K562 (cell line): ENCODE measurements around the gene ITPR2. TPM values are rescaled to one million over a fixed set of nuclear protein-coding genes. Genes with fewer than 3 reads are reported as not detected.

ENCODE experiments used
- ATAC-seq: fragments of 200-7000 bp; cut with Tn5 transposase; 3 replicates; pipeline ENCODE4 v1.9.1; 2020; ENCODE audit warnings: moderate library complexity
- BruUV-seq: library from RNA; stranded (reverse); fragments of 400-500 nt; replicated peaks from 2 replicates; lab custom pipeline; 2021; lab: Mats Ljungman, UMichigan
- CTCF ChIA-PET: fragments of 300-600 bp; formaldehyde crosslinking; extraction: SDS; loops from one replicate; lab custom pipeline; 2021; ENCODE audit warnings: low intra/inter-chr PET ratio; lab: Yijun Ruan, JAX
- POLR2A ChIA-PET: fragments of 300-600, 350-650 bp; sonication (Branson Sonifier 250); formaldehyde crosslinking; extraction: SDS; loops from one replicate; lab custom pipeline; 2021; ENCODE audit warnings: antibody characterized with exemption, inconsistent platforms; lab: Yijun Ruan, JAX
- DNase-seq, 4 experiments: peaks; one replicate each; pipeline versions ENCODE4 v3.0.0 to v3.0.0-alpha.2; 2011 to 2018; ENCODE audit warnings: low spot score in 3 of 4, mixed read lengths in 3 of 4; ENCODE audit errors: extremely low read depth in 1 of 4
- FAIRE-seq: peaks from 2 replicates; lab custom pipeline; 2011; peaks lifted over from hg19 to GRCh38; lab: Jason Lieb, UNC
- H2AFZ ChIP-seq: 2 replicates; pipeline ENCODE4 v1.6.0; 2011; ENCODE audit warnings: low read depth, low read length, control low read depth, inconsistent platforms
- H3K27ac ChIP-seq: fragments of 200-600 bp; 3 replicates; pipeline ENCODE4 v1.8.0; 2011; ENCODE audit warnings: low read depth, mild to moderate bottlenecking, control low read depth, inconsistent platforms, low read length, moderate library complexity, mixed read lengths; ENCODE audit errors: extremely low read depth
- H3K27me3 ChIP-seq, 2 experiments: fragments of 300-600 bp in 1 of 2; 2 replicates in 1 of 2; 3 replicates in 1 of 2; pipeline versions ENCODE4 v1.6.0 to v1.8.0; 2011; ENCODE audit warnings: inconsistent platforms in 2 of 2, low read length in 2 of 2, mild to moderate bottlenecking in 1 of 2, mixed read lengths in 1 of 2, moderate library complexity in 1 of 2; ENCODE audit not compliant: control insufficient read depth in 2 of 2, insufficient read depth in 2 of 2
- H3K36me3 ChIP-seq: fragments of 300-600 bp; 3 replicates; pipeline ENCODE4 v1.8.0; 2011; ENCODE audit warnings: mild to moderate bottlenecking, low read length, inconsistent platforms; ENCODE audit not compliant: control insufficient read depth, insufficient read depth
- H3K4me1 ChIP-seq, 2 experiments: fragments of 200-600 bp in 1 of 2; replicated peaks in 1 of 2; 2 replicates in 1 of 2; 3 replicates in 1 of 2; pipeline versions ENCODE4 v1.5.1 to v1.8.0; 2011; ENCODE audit warnings: inconsistent platforms in 2 of 2, low read length in 2 of 2, mild to moderate bottlenecking in 1 of 2, mixed read lengths in 1 of 2, moderate library complexity in 1 of 2; ENCODE audit not compliant: control insufficient read depth in 2 of 2, insufficient read depth in 2 of 2
- H3K4me2 ChIP-seq: 2 replicates; pipeline ENCODE4 v1.6.1; 2011; ENCODE audit warnings: low read length, control low read depth, inconsistent platforms, mixed read lengths; ENCODE audit not compliant: insufficient read depth
- H3K4me3 ChIP-seq: fragments of 200-600 bp; sonication (generic), shearing (Covaris generic); 2 replicates; pipeline ENCODE4 v1.5.1; 2016; ENCODE audit warnings: control low read depth, inconsistent platforms
- H3K79me2 ChIP-seq: fragments of 200-600 bp; 3 replicates; pipeline ENCODE4 v1.8.0; 2011; ENCODE audit warnings: low read length, inconsistent platforms; ENCODE audit not compliant: control insufficient read depth, insufficient read depth
- H3K9ac ChIP-seq, 2 experiments: 2 replicates each; pipeline versions ENCODE4 v1.6.0 to v1.6.1; 2011; ENCODE audit warnings: low read depth in 2 of 2, low read length in 2 of 2, control low read depth in 1 of 2, inconsistent platforms in 1 of 2, mild to moderate bottlenecking in 1 of 2, mixed read lengths in 1 of 2; ENCODE audit not compliant: insufficient read depth in 1 of 2
- H3K9me1 ChIP-seq: one replicate; pipeline ENCODE4 v1.6.0; 2011; ENCODE audit warnings: inconsistent platforms, mild to moderate bottlenecking, low read length, moderate library complexity; ENCODE audit not compliant: control insufficient read depth, insufficient read depth
- H3K9me3 ChIP-seq: replicated peaks from 2 replicates; pipeline ENCODE4 v1.5.1; 2011; ENCODE audit warnings: low read depth, low read length, inconsistent platforms; ENCODE audit not compliant: control insufficient read depth, insufficient read depth
- H4K20me1 ChIP-seq: replicated peaks from 2 replicates; pipeline ENCODE4 v1.6.1; 2011; ENCODE audit warnings: low read length, inconsistent platforms, mixed read lengths; ENCODE audit not compliant: control insufficient read depth, insufficient read depth
- ATF1 ChIP-seq, 2 experiments: fragments of 450-650 bp in 1 of 2; IDR thresholded peaks; 2 replicates each; pipeline ENCODE4 v1.6.1; 2016; ENCODE audit warnings: missing compliant biosample characterization in 1 of 2, missing genetic modification characterization in 1 of 2
- EWSR1 ChIP-seq: fragments of 450-650 bp; IDR thresholded peaks from 2 replicates; pipeline ENCODE4 v1.6.1; 2018; ENCODE audit warnings: borderline replicate concordance, mild to moderate bottlenecking, low read depth, moderate library complexity; ENCODE audit not compliant: partially characterized antibody
- HMBOX1 ChIP-seq: sonication (generic); IDR thresholded peaks from 2 replicates; pipeline ENCODE4 v1.6.1; 2016
- NR4A1 ChIP-seq, 2 experiments: fragments of 250-450 bp in 1 of 2; fragments of 450-650 bp in 1 of 2; sonication (Bioruptor Pico) in 1 of 2; IDR thresholded peaks; 2 replicates each; pipeline versions ENCODE4 v1.4.0 to v1.6.1; 2016 to 2020; ENCODE audit warnings: mild to moderate bottlenecking in 2 of 2, missing compliant biosample characterization in 1 of 2, missing genetic modification characterization in 1 of 2, moderate library complexity in 1 of 2
- RREB1 ChIP-seq: fragments of 250-450 bp; sonication (Bioruptor Pico); IDR thresholded peaks from 2 replicates; pipeline ENCODE4 v1.4.0; 2020
- ZBTB1 ChIP-seq: sonication (generic); formaldehyde crosslinking; IDR thresholded peaks from 2 replicates; pipeline ENCODE4 v1.8.1; 2023; ENCODE audit warnings: missing genetic modification reagents, low read depth, mild to moderate bottlenecking, borderline replicate concordance
- ZNF449 ChIP-seq: fragments of 250-450 bp; sonication (Bioruptor Pico); IDR thresholded peaks from 2 replicates; pipeline ENCODE4 v1.8.0; 2022; ENCODE audit warnings: moderate library complexity, mild to moderate bottlenecking, inconsistent platforms
- in situ Hi-C: fragments of 300-500 bp; cut with MboI; formaldehyde crosslinking; loops from 4 replicates; pipeline ENCODE4 v1.15.0; 2018; ENCODE audit warnings: inconsistent platforms, mixed read lengths
- intact Hi-C: fragments of 100-400 bp; cut with micrococcal nuclease; formaldehyde crosslinking; loops from 2 replicates; pipeline ENCODE4 v1.14.2; 2022
- polyA plus RNA-seq, 8 experiments: library from polyadenylated mRNA; depleted of rRNA in 4 of 8; stranded (reverse) in 5 of 8; unstranded in 3 of 8; fragments of >200 nt; fragmentation: Nextera tagmentation in 2 of 8; fragmentation: Illumina TruSeq in 1 of 8; extraction: Ambion mirVana in 2 of 8; extraction: Trizol in 1 of 8; gene quantifications; 2 replicates each; pipeline versions ENCODE4 v1.2.1 to v1.2.3, GENCODE V29; 2011 to 2014; ENCODE audit warnings: inconsistent platforms in 1 of 8, missing spikeins in 1 of 8
- total RNA-seq, 7 experiments: library from RNA; depleted of rRNA in 6 of 7; stranded (reverse); fragments of >200 nt in 6 of 7; fragmentation: Illumina TruSeq in 2 of 7; extraction: Trizol in 2 of 7; gene quantifications; 2 replicates each; pipeline versions ENCODE4 v1.2.1 to v1.2.3, GENCODE V29; 2011 to 2021; ENCODE audit warnings: low replicate concordance in 1 of 7
- TF ChIP-seq, protein P1 (sequence below): fragments of 250-450 bp; sonication (Bioruptor Pico); IDR thresholded peaks from 2 replicates; pipeline ENCODE4 v1.4.0; 2020; ENCODE audit warnings: mild to moderate bottlenecking, moderate library complexity, borderline replicate concordance

Gene ITPR2
- total and polyA plus RNA-seq, 9 of the 15 experiments (the other 6 are each of a cell fraction or from before 2014, with no cell fraction given) = 0.21 to 3.3 (median 0.95) TPM

- intact Hi-C loops = no loop called here
- CTCF ChIA-PET = no interaction called here
- H3K4me1 ChIP-seq = no peaks in the 10 kb centered on the region
- no peak overlapping the region for H3K4me2 ChIP-seq
- H3K4me3 ChIP-seq = no peak overlapping the region
- H3K79me2 ChIP-seq = no peaks in the 10 kb centered on the region
- no peaks in the 10 kb centered on the region for H4K20me1 ChIP-seq
- H2AFZ ChIP-seq = no peak overlapping the region
- no peaks in the 10 kb centered on the region for H3K36me3 ChIP-seq
- FAIRE-seq (no peak), ATAC-seq (no peak), DNase-seq (no peak)
- H3K27me3 ChIP-seq = no peaks in the 10 kb centered on the region
- no peak overlapping the region for H3K9ac ChIP-seq
- no peaks in the 10 kb centered on the region for H3K9me1 ChIP-seq
- no TSS peak for BruUV-seq
- no peaks in the 10 kb centered on the region for H3K9me3 ChIP-seq
- H3K27ac ChIP-seq = no peak overlapping the region
- POLR2A ChIA-PET = no interaction called here
- in situ Hi-C loops = no loop called here
- TF ChIP-seq HMBOX1 (no peak), EWSR1 (no peak), ATF1 (CRISPR knock-in tag; IDR thresholded peaks at IDR 0.05) (no peak), ATF1 (tag; IDR thresholded peaks at IDR 0.05) (no peak), ZNF449 (no peak), RREB1 (no peak), NR4A1 (CRISPR knock-in tag; IDR thresholded peaks at IDR 0.05) (no peak), NR4A1 (tag; IDR thresholded peaks at IDR 0.05) (no peak), ZBTB1 (CRISPR knock-in tag) (no peak)
- TF ChIP-seq, protein P1, sequence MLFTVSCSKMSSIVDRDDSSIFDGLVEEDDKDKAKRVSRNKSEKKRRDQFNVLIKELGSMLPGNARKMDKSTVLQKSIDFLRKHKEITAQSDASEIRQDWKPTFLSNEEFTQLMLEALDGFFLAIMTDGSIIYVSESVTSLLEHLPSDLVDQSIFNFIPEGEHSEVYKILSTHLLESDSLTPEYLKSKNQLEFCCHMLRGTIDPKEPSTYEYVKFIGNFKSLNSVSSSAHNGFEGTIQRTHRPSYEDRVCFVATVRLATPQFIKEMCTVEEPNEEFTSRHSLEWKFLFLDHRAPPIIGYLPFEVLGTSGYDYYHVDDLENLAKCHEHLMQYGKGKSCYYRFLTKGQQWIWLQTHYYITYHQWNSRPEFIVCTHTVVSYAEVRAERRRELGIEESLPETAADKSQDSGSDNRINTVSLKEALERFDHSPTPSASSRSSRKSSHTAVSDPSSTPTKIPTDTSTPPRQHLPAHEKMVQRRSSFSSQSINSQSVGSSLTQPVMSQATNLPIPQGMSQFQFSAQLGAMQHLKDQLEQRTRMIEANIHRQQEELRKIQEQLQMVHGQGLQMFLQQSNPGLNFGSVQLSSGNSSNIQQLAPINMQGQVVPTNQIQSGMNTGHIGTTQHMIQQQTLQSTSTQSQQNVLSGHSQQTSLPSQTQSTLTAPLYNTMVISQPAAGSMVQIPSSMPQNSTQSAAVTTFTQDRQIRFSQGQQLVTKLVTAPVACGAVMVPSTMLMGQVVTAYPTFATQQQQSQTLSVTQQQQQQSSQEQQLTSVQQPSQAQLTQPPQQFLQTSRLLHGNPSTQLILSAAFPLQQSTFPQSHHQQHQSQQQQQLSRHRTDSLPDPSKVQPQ = no peak
These were observed 34.4 kb downstream of the ITPR2 start for GRCh38 chr12:26798640-26799039.
